GM21723 (cell line): ENCODE measurements around the gene BTBD6.
"Not testable (repeated sequence)": the region's sequence is repeated elsewhere in the genome, so short reads cannot be mapped to it uniquely, and the experiment has no call there.

Source experiments
- ATAC-seq: cut with Tn5 transposase; IDR thresholded peaks from one replicate; pipeline ENCODE4 v1.9.1; 2021; ENCODE audit warnings: mild to moderate bottlenecking, moderate library complexity; ENCODE audit not compliant: unreplicated experiment

Gene BTBD6

GRCh38 chr14:105267820-105268548, 19.7 kb downstream of the BTBD6 start:
- no peak for ATAC-seq

- no peak for ATAC-seq
Observed at GRCh38 chr14:105268736-105269354, 20.5 kb downstream of the BTBD6 start.

GRCh38 chr14:105269405-105269804, 21.1 kb downstream of the BTBD6 start:
- ATAC-seq = no peak

- no peak for ATAC-seq
Observed at GRCh38 chr14:105271224-105271890, 23.0 kb downstream of the BTBD6 start.

- ATAC-seq = no peak
Observed at GRCh38 chr14:105272623-105273022, 24.3 kb downstream of the BTBD6 start.

GRCh38 chr14:105273062-105273461, 24.7 kb downstream of the BTBD6 start:
- ATAC-seq = no peak

GRCh38 chr14:105274637-105275036, 26.3 kb downstream of the BTBD6 start:
- no peak for ATAC-seq

GRCh38 chr14:105275267-105275946, 27.1 kb downstream of the BTBD6 start:
- ATAC-seq = no peak

- ATAC-seq = not testable (repeated sequence)
Observed at GRCh38 chr14:105277448-105277847, 29.1 kb downstream of the BTBD6 start.

GRCh38 chr14:105279642-105280361, 31.5 kb downstream of the BTBD6 start:
- ATAC-seq = no peak

- no peak for ATAC-seq
Observed at GRCh38 chr14:105280525-105280924, 32.2 kb downstream of the BTBD6 start.

GRCh38 chr14:105281371-105282097, 33.2 kb downstream of the BTBD6 start:
- no peak for ATAC-seq

- no peak for ATAC-seq
Observed at GRCh38 chr14:105282098-105282725, 33.9 kb downstream of the BTBD6 start.

- no peak for ATAC-seq
Observed at GRCh38 chr14:105283028-105283427, 34.7 kb downstream of the BTBD6 start.

GRCh38 chr14:105283899-105284298, 35.6 kb downstream of the BTBD6 start:
- ATAC-seq = no peak

- no peak for ATAC-seq
Observed at GRCh38 chr14:105285174-105285573, 36.8 kb downstream of the BTBD6 start.

GRCh38 chr14:105286759-105287144, 38.4 kb downstream of the BTBD6 start:
- ATAC-seq = no peak

GRCh38 chr14:105287249-105288102, 39.1 kb downstream of the BTBD6 start:
- no peak for ATAC-seq

GRCh38 chr14:105288936-105289335, 40.6 kb downstream of the BTBD6 start:
- ATAC-seq = not testable (repeated sequence)
